KMS-11 (cell line): ENCODE measurements around the gene ELK3.

Experiments
- H2AFZ ChIP-seq: fragments of 200-600 bp; sonication (generic); 2 replicates; pipeline ENCODE4 v1.6.1; 2016; ENCODE audit warnings: antibody characterized with exemption, mixed run types, low read depth
- H3K27ac ChIP-seq: fragments of 200-600 bp; sonication (generic); 2 replicates; pipeline ENCODE4 v1.6.1; 2016; ENCODE audit warnings: mild to moderate bottlenecking, mixed run types
- H3K27me3 ChIP-seq: fragments of 200-600 bp; sonication (generic); 2 replicates; pipeline ENCODE4 v1.6.1; 2017; ENCODE audit warnings: mild to moderate bottlenecking, low read depth, mixed run types, moderate library complexity; ENCODE audit not compliant: insufficient read depth
- H3K36me3 ChIP-seq: fragments of 200-600 bp; sonication (generic); 2 replicates; pipeline ENCODE4 v1.6.1; 2017; ENCODE audit warnings: mild to moderate bottlenecking, mixed run types; ENCODE audit not compliant: insufficient read depth
- H3K4me1 ChIP-seq: fragments of 200-600 bp; sonication (generic); 2 replicates; pipeline ENCODE4 v1.6.1; 2016; ENCODE audit warnings: mild to moderate bottlenecking, low read depth, mixed run types; ENCODE audit not compliant: poor library complexity, severe bottlenecking
- H3K4me2 ChIP-seq: fragments of 200-600 bp; sonication (generic); 2 replicates; pipeline ENCODE4 v1.7.0; 2016; ENCODE audit warnings: mild to moderate bottlenecking, mixed run types
- H3K4me3 ChIP-seq: fragments of 200-600 bp; sonication (generic); IDR thresholded peaks from 2 replicates; pipeline ENCODE4 v1.6.1; 2017; ENCODE audit warnings: low read depth, low read length, mixed read lengths; ENCODE audit not compliant: insufficient read depth
- H3K79me2 ChIP-seq: fragments of 200-600 bp; sonication (generic); 2 replicates; pipeline ENCODE4 v1.6.1; 2016; ENCODE audit warnings: low read depth, mixed run types; ENCODE audit not compliant: insufficient read depth
- H3K9ac ChIP-seq: fragments of 200-600 bp; sonication (generic); 2 replicates; pipeline ENCODE4 v1.6.1; 2016; ENCODE audit warnings: mild to moderate bottlenecking, mixed run types
- H4K20me1 ChIP-seq: fragments of 200-600 bp; sonication (generic); 2 replicates; pipeline ENCODE4 v1.6.1; 2016; ENCODE audit warnings: mild to moderate bottlenecking, mixed run types; ENCODE audit not compliant: insufficient read depth
- CTCF ChIP-seq: fragments of 200-600 bp; sonication (generic); conservative IDR thresholded peaks from 2 replicates; pipeline ENCODE4 v1.6.1; 2017; ENCODE audit warnings: low read depth, mild to moderate bottlenecking, antibody characterized with exemption, low read length, moderate library complexity, mixed read lengths

ELK3 gene

GRCh38 chr12:96257550-96258103 lies 63.5 kb downstream of the ELK3 start:
- peak overlapping the region; percentile 53 for H3K27ac ChIP-seq
- H2AFZ ChIP-seq, result no peak overlapping the region
- H3K4me3 ChIP-seq, result no peak overlapping the region
- no peaks in the 10 kb centered on the region for H3K27me3 ChIP-seq
- H4K20me1 ChIP-seq, result no peaks in the 10 kb centered on the region
- H3K4me1 ChIP-seq, result peaks cover 67% of the 10 kb centered on the region
- H3K9ac ChIP-seq, result no peak overlapping the region
- TF ChIP-seq CTCF, result no peak
- H3K4me2 ChIP-seq, result peak overlapping the region; percentile 36
- H3K36me3 ChIP-seq, result no peaks in the 10 kb centered on the region
- H3K79me2 ChIP-seq, result peaks cover 38% of the 10 kb centered on the region; the same call in 1 of the 2 replicates

- Histone ChIP-seq H3K27ac (peak overlapping the region; percentile 53), H3K79me2 (peaks cover 33% of the 10 kb centered on the region; the same call in 1 of the 2 replicates), H4K20me1 (no peaks in the 10 kb centered on the region), H3K36me3 (no peaks in the 10 kb centered on the region), H3K4me1 (peaks cover 66% of the 10 kb centered on the region), H3K27me3 (no peaks in the 10 kb centered on the region), H3K9ac (no peak overlapping the region), H3K4me3 (no peak overlapping the region), H3K4me2 (peak overlapping the region; percentile 36), H2AFZ (no peak overlapping the region)
- no peak for TF ChIP-seq CTCF
Measured at GRCh38 chr12:96258104-96258961, 64.2 kb downstream of the ELK3 start.

- Histone ChIP-seq H3K9ac (no peak overlapping the region), H3K36me3 (no peaks in the 10 kb centered on the region), H3K4me2 (no peak overlapping the region), H4K20me1 (no peaks in the 10 kb centered on the region), H2AFZ (no peak overlapping the region), H3K4me3 (no peak overlapping the region), H3K27me3 (no peaks in the 10 kb centered on the region), H3K27ac (no peak overlapping the region), H3K4me1 (peaks cover 55% of the 10 kb centered on the region), H3K79me2 (peaks cover 14% of the 10 kb centered on the region; the same call in 1 of the 2 replicates)
- no peak for TF ChIP-seq CTCF
Measured at GRCh38 chr12:96260231-96260630, 66.1 kb downstream of the ELK3 start.

GRCh38 chr12:96260644-96261043 lies 66.5 kb downstream of the ELK3 start:
- TF ChIP-seq CTCF, result no peak
- Histone ChIP-seq H3K4me1 (peaks cover 51% of the 10 kb centered on the region), H3K4me2 (no peak overlapping the region), H3K36me3 (no peaks in the 10 kb centered on the region), H4K20me1 (no peaks in the 10 kb centered on the region), H3K27me3 (no peaks in the 10 kb centered on the region), H3K4me3 (no peak overlapping the region), H3K9ac (no peak overlapping the region), H3K79me2 (peaks cover 10% of the 10 kb centered on the region; the same call in 1 of the 2 replicates), H3K27ac (no peak overlapping the region), H2AFZ (no peak overlapping the region)
